ENCODE results near the gene PDZRN3.

GRCh38 chr3:73610493-73610892, 14.2 kb downstream of the PDZRN3 start:
- TF ChIP-seq POLR2A (IDR thresholded peaks at IDR 0.05) (no peak), CTCF (IDR thresholded peaks at IDR 0.05) (no peak)
